Kidney (tissue), 14 donors: Measurements from ENCODE around the gene SLC16A1. TPM values are rescaled to one million over a fixed set of nuclear protein-coding genes. Genes with fewer than 3 reads are reported as not detected.
A peak's percentile ranks its signal among the peaks of the same experiment; 100 is the strongest.
"Not testable (repeated sequence)": the region's sequence is repeated elsewhere in the genome, so short reads cannot be mapped to it uniquely, and the experiment has no call there.

Experiments
- DNase-seq, 5 donors: peaks; one replicate each; pipeline ENCODE4 v3.0.0-alpha.2; 2013 to 2020
- FAIRE-seq: peaks from 2 replicates; lab custom pipeline; 2012; peaks lifted over from hg19 to GRCh38; lab: Jason Lieb, UNC
- H3K27ac ChIP-seq, 2 donors: one replicate each; pipeline ENCODE4 v1.7.0; 2013; ENCODE audit warnings: low read depth in 2 of 2, low read length in 2 of 2, inconsistent platforms in 1 of 2
- H3K27me3 ChIP-seq: one replicate; pipeline ENCODE4 v1.7.1; 2013; ENCODE audit warnings: low read length, inconsistent platforms; ENCODE audit not compliant: control insufficient read depth, insufficient read depth
- H3K36me3 ChIP-seq, 3 donors: one replicate each; pipeline versions ENCODE4 v1.7.0 to v1.7.1; 2013; ENCODE audit warnings: low read length in 3 of 3, control low read depth in 1 of 3, inconsistent platforms in 1 of 3; ENCODE audit not compliant: insufficient read depth in 3 of 3, control insufficient read depth in 2 of 3
- H3K4me1 ChIP-seq, 3 donors: one replicate each; pipeline versions ENCODE4 v1.7.0 to v1.7.1; 2013; ENCODE audit warnings: low read length in 3 of 3, inconsistent platforms in 1 of 3, low read depth in 1 of 3; ENCODE audit not compliant: control insufficient read depth in 2 of 3, insufficient read depth in 2 of 3
- H3K4me3 ChIP-seq, 3 donors: one replicate each; pipeline versions ENCODE4 v1.7.0 to v1.8.1; 2013; ENCODE audit warnings: low read length in 3 of 3, control low read depth in 1 of 3, inconsistent platforms in 1 of 3
- H3K9ac ChIP-seq, 3 donors: one replicate each; pipeline versions ENCODE4 v1.7.0 to v1.7.1; 2013; ENCODE audit warnings: low read length in 3 of 3, control low read depth in 1 of 3, inconsistent platforms in 1 of 3
- H3K9me3 ChIP-seq, 3 donors: one replicate each; pipeline versions ENCODE4 v1.7.0 to v1.7.1; 2013; ENCODE audit warnings: low read length in 3 of 3, control low read depth in 1 of 3, inconsistent platforms in 1 of 3; ENCODE audit not compliant: control insufficient read depth in 2 of 3, insufficient read depth in 1 of 3
- intact Hi-C: fragments of 100-400 bp; cut with DNase I; formaldehyde crosslinking; loops from one replicate; pipeline ENCODE4 v1.11.1; 2022
- polyA plus RNA-seq: library from polyadenylated mRNA; stranded (reverse); fragments of 350-450 nt; fragmentation: Illumina TruSeq; extraction: RNeasy Lipid Tissue Mini Kit (QIAGEN cat#74804); gene quantifications from one replicate; pipeline ENCODE4 v1.2.3, GENCODE V29; 2014; ENCODE audit warnings: low read depth, low replicate concordance; ENCODE audit not compliant: insufficient read depth
- total RNA-seq: library from RNA; stranded (reverse); fragmentation: NEBNext Ultra II Directional; extraction: Animal tissue kit (Norgen Biotek cat#: 25700); gene quantifications from one replicate; pipeline ENCODE4 v1.2.1, GENCODE V29; 2021
- TF ChIP-seq, protein P1 (sequence below): IDR thresholded peaks from 3 replicates; pipeline ENCODE4 v1.5.1; 2012; ENCODE audit warnings: mild to moderate bottlenecking, moderate library complexity, borderline replicate concordance; ENCODE audit not compliant: insufficient read depth; ENCODE audit errors: extremely low read depth
- donor health status: control.
- donor health status: control.
- donor health status: control.
- donor health status: control.
- donor health status: control.
- donor health status: DM: yes; HTN: yes; CAD: no.
- donor health status: Normal renal cell carcinoma (clear cell type).

Gene SLC16A1
- total and polyA plus RNA-seq, 2 donors from 2014 or later = 8.7 to 9.7 TPM

DNA sequence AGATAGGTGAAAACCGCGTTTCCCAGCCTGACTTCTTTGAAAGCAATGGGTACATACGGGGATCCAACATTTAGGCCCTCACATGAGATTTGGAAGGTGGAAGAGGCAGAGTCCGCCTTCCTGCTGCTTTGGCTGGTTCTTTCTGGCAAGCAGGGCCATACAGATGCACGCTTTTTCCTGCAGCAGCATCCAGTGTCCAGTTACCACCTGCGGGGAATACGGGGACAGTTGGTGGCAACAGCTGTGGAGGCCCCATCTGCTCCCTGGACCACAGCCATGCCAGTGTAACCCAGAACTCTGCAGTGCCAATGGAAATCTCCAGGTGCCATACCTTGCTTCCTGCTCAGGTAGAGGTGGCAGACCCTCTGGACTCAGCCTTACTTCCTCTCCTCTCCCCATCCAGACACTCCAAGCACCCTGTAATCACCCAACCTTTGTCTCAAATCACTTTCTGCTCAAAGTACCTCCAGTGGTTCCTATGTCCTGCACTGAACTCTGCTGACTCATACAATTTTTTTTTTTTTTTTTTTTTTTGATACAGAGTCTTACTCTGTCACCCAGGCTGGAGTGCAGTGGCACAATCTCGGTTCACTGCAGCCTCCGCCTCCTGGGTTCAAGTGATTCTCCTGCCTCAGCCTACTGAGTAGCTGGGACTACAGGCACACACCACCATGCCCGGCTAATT is 68.3 kb downstream of the SLC16A1 start:
- intact Hi-C loops = no loop called here
- TF ChIP-seq, protein P1, sequence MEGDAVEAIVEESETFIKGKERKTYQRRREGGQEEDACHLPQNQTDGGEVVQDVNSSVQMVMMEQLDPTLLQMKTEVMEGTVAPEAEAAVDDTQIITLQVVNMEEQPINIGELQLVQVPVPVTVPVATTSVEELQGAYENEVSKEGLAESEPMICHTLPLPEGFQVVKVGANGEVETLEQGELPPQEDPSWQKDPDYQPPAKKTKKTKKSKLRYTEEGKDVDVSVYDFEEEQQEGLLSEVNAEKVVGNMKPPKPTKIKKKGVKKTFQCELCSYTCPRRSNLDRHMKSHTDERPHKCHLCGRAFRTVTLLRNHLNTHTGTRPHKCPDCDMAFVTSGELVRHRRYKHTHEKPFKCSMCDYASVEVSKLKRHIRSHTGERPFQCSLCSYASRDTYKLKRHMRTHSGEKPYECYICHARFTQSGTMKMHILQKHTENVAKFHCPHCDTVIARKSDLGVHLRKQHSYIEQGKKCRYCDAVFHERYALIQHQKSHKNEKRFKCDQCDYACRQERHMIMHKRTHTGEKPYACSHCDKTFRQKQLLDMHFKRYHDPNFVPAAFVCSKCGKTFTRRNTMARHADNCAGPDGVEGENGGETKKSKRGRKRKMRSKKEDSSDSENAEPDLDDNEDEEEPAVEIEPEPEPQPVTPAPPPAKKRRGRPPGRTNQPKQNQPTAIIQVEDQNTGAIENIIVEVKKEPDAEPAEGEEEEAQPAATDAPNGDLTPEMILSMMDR = no peak

DNA sequence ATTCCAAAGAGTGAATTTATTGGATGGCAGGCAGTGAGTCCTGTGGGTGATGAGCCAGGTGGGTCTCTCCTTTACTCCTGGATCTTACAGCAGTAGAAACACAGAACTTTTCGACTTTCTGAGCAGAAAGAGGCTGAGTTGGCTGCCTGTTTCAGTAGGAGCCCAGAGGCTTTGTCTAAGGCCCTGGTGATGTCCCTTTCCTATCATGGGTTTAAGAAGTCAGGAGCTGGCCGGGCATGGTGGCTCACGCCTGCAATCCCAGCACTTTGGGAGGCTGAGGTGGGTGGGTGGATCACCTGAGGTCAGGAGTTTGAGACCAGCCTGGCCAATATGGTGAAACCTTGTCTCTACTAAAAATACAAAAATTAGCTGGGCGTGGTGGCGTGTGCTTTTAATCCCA is 71.0 kb downstream of the SLC16A1 start:
- intact Hi-C loops = loop anchor here (5.0 kb wide), 1 partner anchor 157 kb away; no protein-coding TSS in a partner anchor
- not testable (repeated sequence) for FAIRE-seq, H3K9me3 ChIP-seq, DNase-seq, H3K27ac ChIP-seq, H3K36me3 ChIP-seq, H3K4me1 ChIP-seq, H3K27me3 ChIP-seq, H3K4me3 ChIP-seq, H3K9ac ChIP-seq

More for the DNA sequence above, 68.3 kb downstream of the SLC16A1 start:
- H3K36me3 ChIP-seq = no peaks in the 10 kb centered on the region
- FAIRE-seq = no peak
- no peaks in the 10 kb centered on the region for H3K4me1 ChIP-seq
- H3K9me3 ChIP-seq = no peaks in the 10 kb centered on the region
- no peak overlapping the region for H3K9ac ChIP-seq
- no peaks in the 10 kb centered on the region for H3K27me3 ChIP-seq
- no peak for DNase-seq
- H3K27ac ChIP-seq = no peak overlapping the region
- no peak overlapping the region for H3K4me3 ChIP-seq

DNA sequence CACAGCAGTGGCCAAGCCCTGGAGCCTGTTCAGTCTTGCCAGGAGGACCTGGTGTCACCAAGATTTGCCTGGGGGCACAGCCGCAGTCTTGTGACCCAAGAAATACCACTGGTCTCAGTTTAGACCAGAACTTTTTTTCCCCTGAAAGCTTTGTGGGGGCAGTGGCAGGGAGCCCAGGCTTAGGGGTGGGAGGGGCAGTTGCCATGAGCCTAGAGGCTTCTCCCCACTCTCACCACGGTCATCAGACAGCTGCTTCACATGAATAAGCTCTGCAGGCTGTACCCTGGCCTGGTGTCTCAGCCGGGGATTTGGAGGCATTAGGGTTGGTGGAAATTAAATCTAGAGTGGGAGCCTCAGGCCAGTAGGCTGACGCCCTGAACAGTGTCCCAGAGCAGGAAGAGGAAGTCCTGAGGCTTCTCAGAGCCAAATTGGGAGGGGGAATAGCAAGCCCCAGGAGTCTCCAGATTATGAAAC is 73.7 kb downstream of the SLC16A1 start:
- TF ChIP-seq, protein P1 = no peak
- no peaks in the 10 kb centered on the region for H3K27me3 ChIP-seq
- no peak for FAIRE-seq
- no peaks in the 10 kb centered on the region for H3K9me3 ChIP-seq
- no peak overlapping the region for H3K9ac ChIP-seq
- H3K4me3 ChIP-seq = no peak overlapping the region
- no peaks in the 10 kb centered on the region for H3K36me3 ChIP-seq
- H3K4me1 ChIP-seq = no peaks in the 10 kb centered on the region
- intact Hi-C loops = loop anchor here (5.0 kb wide), 1 partner anchor 160 kb away; no protein-coding TSS in a partner anchor
- H3K27ac ChIP-seq = no peak overlapping the region
- DNase-seq = peak in 1 of 5 donors; percentile 7

DNA sequence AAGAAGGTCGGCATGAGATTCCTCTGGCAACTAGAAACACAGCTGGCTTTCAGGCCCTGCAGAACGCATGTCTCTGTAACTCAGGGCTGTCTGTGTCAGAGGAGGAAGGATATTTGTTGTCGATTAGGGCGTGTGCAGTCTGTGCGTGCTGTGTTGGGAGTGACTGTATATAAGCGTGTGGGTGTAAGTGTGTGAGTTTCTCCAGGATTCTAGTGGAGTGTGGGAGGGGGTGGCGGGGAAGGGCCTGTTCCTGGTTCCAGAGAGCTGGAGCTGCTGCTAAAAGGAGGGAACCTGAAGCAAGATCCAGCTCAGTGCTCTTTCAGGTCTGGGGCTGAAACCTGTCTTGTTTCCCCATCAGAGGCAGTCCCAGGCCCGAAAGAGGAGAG is 74.3 kb downstream of the SLC16A1 start:
- H3K27ac ChIP-seq = no peak overlapping the region
- intact Hi-C loops = loop anchor here (5.0 kb wide), 1 partner anchor 161 kb away; no protein-coding TSS in a partner anchor

More for the DNA sequence above, 74.3 kb downstream of the SLC16A1 start:
- no peaks in the 10 kb centered on the region for H3K36me3 ChIP-seq
- DNase-seq = peak in 3 of 5 donors; percentile 13 to 51 (median 36)
- no peak for FAIRE-seq
- H3K27me3 ChIP-seq = no peaks in the 10 kb centered on the region
- H3K9ac ChIP-seq = no peak overlapping the region
- TF ChIP-seq, protein P1 = no peak
- no peak overlapping the region for H3K4me3 ChIP-seq
- H3K4me1 ChIP-seq = no peaks in the 10 kb centered on the region
- H3K9me3 ChIP-seq = no peaks in the 10 kb centered on the region
